Liver (tissue), 3 donors: ENCODE results near the gene GNB1.

Experiments used
- ATF3 ChIP-seq: IDR thresholded peaks from 2 replicates; pipeline ENCODE4 v1.6.1; 2016; ENCODE audit warnings: antibody characterized with exemption
- CTCF ChIP-seq: fragments of 150-350 bp; IDR thresholded peaks from 2 replicates; pipeline ENCODE4 v1.5.1; 2017; ENCODE audit warnings: improper control_type of control experiment, low read depth, low read length; ENCODE audit not compliant: missing input control
- EGR1 ChIP-seq, 2 donors: IDR thresholded peaks; 2 replicates each; pipeline ENCODE4 v1.6.1; 2016 to 2018; ENCODE audit warnings: antibody characterized with exemption in 2 of 2, low read depth in 2 of 2
- GABPA ChIP-seq, 2 donors: IDR thresholded peaks in 1 of 2; conservative IDR thresholded peaks in 1 of 2; 2 replicates each; pipeline ENCODE4 v1.6.1; 2016; ENCODE audit warnings: antibody characterized with exemption in 2 of 2, mild to moderate bottlenecking in 1 of 2, moderate library complexity in 1 of 2
- MAX ChIP-seq: IDR thresholded peaks from 2 replicates; pipeline ENCODE4 v1.6.1; 2016; ENCODE audit warnings: antibody characterized with exemption
- NR2F2 ChIP-seq: IDR thresholded peaks from 2 replicates; pipeline ENCODE4 v1.6.1; 2016; ENCODE audit warnings: antibody characterized with exemption
- RAD21 ChIP-seq, 2 donors: IDR thresholded peaks; 2 replicates each; pipeline ENCODE4 v1.6.1; 2016; ENCODE audit warnings: antibody characterized with exemption in 2 of 2, mild to moderate bottlenecking in 2 of 2
- REST ChIP-seq: IDR thresholded peaks from 2 replicates; pipeline ENCODE4 v1.6.1; 2016; ENCODE audit warnings: antibody characterized with exemption, mild to moderate bottlenecking
- SP1 ChIP-seq: IDR thresholded peaks from 2 replicates; pipeline ENCODE4 v1.6.1; 2018; ENCODE audit warnings: antibody characterized with exemption, mild to moderate bottlenecking
- TAF1 ChIP-seq: conservative IDR thresholded peaks from 2 replicates; pipeline ENCODE4 v1.6.1; 2016; ENCODE audit warnings: antibody characterized with exemption, mild to moderate bottlenecking
- YY1 ChIP-seq: IDR thresholded peaks from 2 replicates; pipeline ENCODE4 v1.6.1; 2016; ENCODE audit warnings: antibody characterized with exemption, mild to moderate bottlenecking
- ZBTB33 ChIP-seq: IDR thresholded peaks from 2 replicates; pipeline ENCODE4 v1.6.1; 2016; ENCODE audit warnings: antibody characterized with exemption
- donor health status: healthy.
- donor health status: healthy.

GRCh38 chr1:1938276-1938573, 47.3 kb upstream of the GNB1 start:
- TF ChIP-seq GABPA (IDR thresholded peaks at IDR 0.05 in 1 of 2, conservative IDR thresholded peaks at IDR 0.05 in 1 of 2) (no peak), CTCF (no peak), ZBTB33 (no peak), SP1 (no peak), YY1 (no peak), ATF3 (no peak), REST (no peak), NR2F2 (no peak), TAF1 (no peak), EGR1 (IDR thresholded peaks at IDR 0.05; ENCODE audit: low read depth in 2 of 2) (no peak), MAX (no peak), RAD21 (IDR thresholded peaks at IDR 0.05) (no peak)
